H1 (cell line): ENCODE data around the gene MPP4. TPM values are rescaled to one million over a fixed set of nuclear protein-coding genes. Genes with fewer than 3 reads are reported as not detected.

Experiments used
- CTCF ChIA-PET: fragments of 300-600 bp; sonication (Branson Sonifier 250); formaldehyde crosslinking; loops from one replicate; lab custom pipeline; 2021; ENCODE audit not compliant: partially characterized antibody; lab: Charles Lee
- POLR2A ChIA-PET: fragments of 300-600 bp; sonication (Branson Sonifier 250); formaldehyde crosslinking; loops from one replicate; lab custom pipeline; 2021; ENCODE audit warnings: inconsistent platforms; ENCODE audit not compliant: partially characterized antibody; lab: Charles Lee
- DNase-seq, 2 experiments: peaks; one replicate each; pipeline versions ENCODE4 v3.0.0 to v3.0.0-alpha.2; 2010 to 2022; ENCODE audit warnings: low spot score in 2 of 2, low read depth in 1 of 2, mixed read lengths in 1 of 2
- FAIRE-seq: peaks from 2 replicates; lab custom pipeline; 2011; peaks lifted over from hg19 to GRCh38; lab: Jason Lieb, UNC
- H2AFZ ChIP-seq: 2 replicates; pipeline ENCODE4 v1.8.1; 2012; ENCODE audit warnings: low read length, inconsistent platforms
- H2AK5ac ChIP-seq: 2 replicates; pipeline ENCODE4 v1.6.1; 2013; ENCODE audit warnings: low read depth, low read length
- H2BK120ac ChIP-seq: replicated peaks from 2 replicates; pipeline ENCODE3; 2013; ENCODE audit warnings: low read depth, low read length, inconsistent platforms
- H2BK12ac ChIP-seq: 2 replicates; pipeline ENCODE4 v1.6.1; 2013; ENCODE audit warnings: low read depth, low read length
- H2BK15ac ChIP-seq: 2 replicates; pipeline ENCODE4 v1.6.1; 2013; ENCODE audit warnings: low read length
- H2BK20ac ChIP-seq: 2 replicates; pipeline ENCODE4 v1.6.1; 2013; ENCODE audit warnings: low read length
- H2BK5ac ChIP-seq: 2 replicates; pipeline ENCODE4 v1.6.1; 2013; ENCODE audit warnings: low read depth, low read length
- H3K14ac ChIP-seq: 2 replicates; pipeline ENCODE4 v1.6.1; 2013; ENCODE audit warnings: inconsistent platforms; ENCODE audit not compliant: insufficient read length
- H3K18ac ChIP-seq: 2 replicates; pipeline ENCODE4 v1.6.1; 2013; ENCODE audit warnings: low read length; ENCODE audit errors: extremely low read depth
- H3K23ac ChIP-seq: 2 replicates; pipeline ENCODE4 v1.6.1; 2013; ENCODE audit warnings: inconsistent platforms; ENCODE audit not compliant: insufficient read length
- H3K23me2 ChIP-seq: 2 replicates; pipeline ENCODE4 v1.6.1; 2013; ENCODE audit warnings: low read depth, low read length
- H3K27ac ChIP-seq: 2 replicates; pipeline ENCODE4 v1.6.1; 2011; ENCODE audit warnings: low read depth, low read length, inconsistent platforms
- H3K27me3 ChIP-seq, 4 experiments: replicated peaks in 1 of 4; 1 replicate in 1 of 4; 2 replicates in 3 of 4; pipeline versions ENCODE4 v1.6.1 to v1.8.1; 2011 to 2013; ENCODE audit warnings: low read length in 3 of 4, mild to moderate bottlenecking in 3 of 4, inconsistent platforms in 2 of 4, mixed read lengths in 2 of 4, moderate library complexity in 1 of 4; ENCODE audit not compliant: control insufficient read depth in 3 of 4, insufficient read depth in 3 of 4; ENCODE audit errors: extremely low read depth in 1 of 4
- H3K36me3 ChIP-seq, 4 experiments: 2 replicates each; pipeline versions ENCODE4 v1.6.1 to v1.8.1; 2011 to 2013; ENCODE audit warnings: mild to moderate bottlenecking in 4 of 4, low read length in 3 of 4, moderate library complexity in 2 of 4, control low read depth in 1 of 4, inconsistent platforms in 1 of 4; ENCODE audit not compliant: insufficient read depth in 4 of 4, control insufficient read depth in 2 of 4
- H3K4ac ChIP-seq: replicated peaks from 2 replicates; pipeline ENCODE3; 2013; ENCODE audit warnings: low read length, low read depth, mixed read lengths, inconsistent platforms; ENCODE audit not compliant: insufficient read length
- H3K4me1 ChIP-seq, 4 experiments: replicated peaks in 1 of 4; 1 replicate in 1 of 4; 2 replicates in 3 of 4; pipeline versions ENCODE4 v1.6.1 to v1.8.1; 2011 to 2013; ENCODE audit warnings: low read length in 3 of 4, inconsistent platforms in 2 of 4, mixed read lengths in 1 of 4; ENCODE audit not compliant: insufficient read depth in 4 of 4, control insufficient read depth in 3 of 4
- H3K4me2 ChIP-seq, 2 experiments: 2 replicates each; pipeline versions ENCODE4 v1.6.1 to v1.8.1; 2011 to 2013; ENCODE audit warnings: low read depth in 2 of 2, low read length in 2 of 2, control low read depth in 1 of 2, inconsistent platforms in 1 of 2, mild to moderate bottlenecking in 1 of 2; ENCODE audit not compliant: insufficient read depth in 1 of 2
- H3K4me3 ChIP-seq, 4 experiments: fragments of 200-600, 300-600 bp in 1 of 4; sonication (generic), shearing (Covaris generic), sonication (Bioruptor Twin) in 1 of 4; 2 replicates each; pipeline versions ENCODE4 v1.5.1 to v1.8.1; 2011 to 2016; ENCODE audit warnings: low read length in 4 of 4, low read depth in 3 of 4, control low read depth in 2 of 4, inconsistent platforms in 2 of 4, mild to moderate bottlenecking in 2 of 4, mixed read lengths in 1 of 4, moderate library complexity in 1 of 4; ENCODE audit not compliant: insufficient read depth in 2 of 4; ENCODE audit errors: extremely low read depth in 1 of 4
- H3K56ac ChIP-seq: replicated peaks from 2 replicates; pipeline ENCODE3; 2013; ENCODE audit warnings: low read depth, mild to moderate bottlenecking, mixed read lengths, low read length, inconsistent platforms; ENCODE audit not compliant: insufficient read length
- H3K79me1 ChIP-seq: 2 replicates; pipeline ENCODE4 v1.6.1; 2013; ENCODE audit warnings: low read depth, low read length, control low read depth
- H3K79me2 ChIP-seq, 2 experiments: 2 replicates each; pipeline versions ENCODE4 v1.6.1 to v1.8.1; 2012 to 2013; ENCODE audit warnings: low read length in 2 of 2, mild to moderate bottlenecking in 2 of 2, inconsistent platforms in 1 of 2; ENCODE audit not compliant: insufficient read depth in 2 of 2, control insufficient read depth in 1 of 2
- H3K9ac ChIP-seq, 4 experiments: replicated peaks in 1 of 4; 1 replicate in 1 of 4; 2 replicates in 3 of 4; pipeline versions ENCODE4 v1.6.1 to v1.8.1; 2011 to 2013; ENCODE audit warnings: low read depth in 3 of 4, low read length in 3 of 4, control low read depth in 2 of 4, mild to moderate bottlenecking in 2 of 4, moderate library complexity in 2 of 4, inconsistent platforms in 1 of 4; ENCODE audit errors: extremely low read depth in 1 of 4
- H3K9me3 ChIP-seq, 2 experiments: 2 replicates each; pipeline versions ENCODE4 v1.6.1 to v1.8.1; 2012 to 2013; ENCODE audit warnings: mild to moderate bottlenecking in 2 of 2, moderate library complexity in 2 of 2, control low read depth in 1 of 2, inconsistent platforms in 1 of 2, low read depth in 1 of 2, low read length in 1 of 2, mixed read lengths in 1 of 2; ENCODE audit not compliant: insufficient read depth in 2 of 2
- H4K20me1 ChIP-seq, 2 experiments: replicated peaks in 1 of 2; 2 replicates each; pipeline versions ENCODE3 to v1.8.1; 2011 to 2013; ENCODE audit warnings: inconsistent platforms in 2 of 2, low read length in 2 of 2, mild to moderate bottlenecking in 1 of 2; ENCODE audit not compliant: insufficient read depth in 2 of 2, control insufficient read depth in 1 of 2
- H4K5ac ChIP-seq: 2 replicates; pipeline ENCODE4 v1.6.1; 2013; ENCODE audit warnings: low read length, low read depth, mixed read lengths, inconsistent platforms; ENCODE audit not compliant: insufficient read length
- H4K8ac ChIP-seq: 2 replicates; pipeline ENCODE4 v1.8.0; 2013; ENCODE audit warnings: mild to moderate bottlenecking, moderate library complexity, low read length, inconsistent platforms; ENCODE audit not compliant: insufficient read depth; ENCODE audit errors: extremely low read depth
- H4K91ac ChIP-seq: replicated peaks from 2 replicates; pipeline ENCODE3; 2013; ENCODE audit warnings: low read length, mixed read lengths, inconsistent platforms; ENCODE audit not compliant: insufficient read length
- CBX8 ChIP-seq: fragments of 300-800, 300-1000 bp; sonication (generic); IDR thresholded peaks from 2 replicates; pipeline ENCODE4 v1.7.1; 2016; ENCODE audit warnings: low read depth, low read length, borderline replicate concordance
- CEBPB ChIP-seq: IDR thresholded peaks from 2 replicates; pipeline ENCODE4 v1.6.1; 2012; ENCODE audit warnings: low read depth, low read length
- HDAC2 ChIP-seq, 2 experiments: fragments of 300-600 bp in 1 of 2; sonication (generic) in 1 of 2; IDR thresholded peaks; 2 replicates each; pipeline ENCODE4 v1.6.1; 2011 to 2012; ENCODE audit warnings: low read depth in 2 of 2, low read length in 2 of 2, mild to moderate bottlenecking in 2 of 2, moderate library complexity in 2 of 2, borderline replicate concordance in 1 of 2, inconsistent platforms in 1 of 2
- HDAC6 ChIP-seq: IDR thresholded peaks from one replicate; pipeline ENCODE4 v1.7.1; 2012; ENCODE audit warnings: low read depth, mild to moderate bottlenecking, inconsistent platforms, low read length, moderate library complexity
- POU5F1 ChIP-seq: IDR thresholded peaks from 2 replicates; pipeline ENCODE4 v1.6.1; 2011; ENCODE audit warnings: low read depth, mild to moderate bottlenecking, low read length, moderate library complexity
- RFX5 ChIP-seq: IDR thresholded peaks from 2 replicates; pipeline ENCODE4 v1.6.1; 2011; ENCODE audit warnings: low read depth, low read length, improper control_type of control experiment, borderline replicate concordance
- RNF2 ChIP-seq: fragments of 200-900, 300-1000 bp; sonication (generic); IDR thresholded peaks from 2 replicates; pipeline ENCODE4 v1.7.1; 2016; ENCODE audit warnings: borderline replicate concordance, low read depth, mild to moderate bottlenecking, antibody characterized with exemption, low read length; ENCODE audit not compliant: poor library complexity, severe bottlenecking; ENCODE audit errors: missing control alignments
- SP1 ChIP-seq: IDR thresholded peaks from 2 replicates; pipeline ENCODE4 v1.6.1; 2011; ENCODE audit warnings: low read depth, low read length
- SRF ChIP-seq: IDR thresholded peaks from 2 replicates; pipeline ENCODE4 v1.6.1; 2011; ENCODE audit warnings: mild to moderate bottlenecking, low read depth, low read length, moderate library complexity
- ZNF274 ChIP-seq: IDR thresholded peaks from 2 replicates; pipeline ENCODE4 v1.7.0; 2012; ENCODE audit warnings: low read length, borderline replicate concordance; ENCODE audit errors: extremely low read depth
- WGBS, 2 experiments: shearing (Covaris generic) in 1 of 2; methylation state at CpG; one replicate each; pipeline versions ENCODE4 v1.1.6 to v1.1.7; 2013 to 2015; ENCODE audit warnings: low lambda C conversion rate in 2 of 2, mixed read lengths in 2 of 2, inconsistent platforms in 1 of 2, low coverage in 1 of 2, missing lambda C conversion rate in 1 of 2; ENCODE audit not compliant: insufficient replicate concordance in 2 of 2, insufficient coverage in 1 of 2, insufficient read length in 1 of 2; ENCODE audit errors: extremely low coverage in 1 of 2, missing lambda C conversion rate in 1 of 2; 5-methylcytosine and 5-hydroxymethylcytosine counted together
- polyA plus RNA-seq, 7 experiments: library from polyadenylated mRNA; depleted of rRNA in 3 of 7; stranded (reverse) in 5 of 7; unstranded in 2 of 7; fragments of >200 nt in 5 of 7; fragments of 200-250 nt in 2 of 7; gene quantifications; 1 replicate in 5 of 7; 2 replicates in 1 of 7; 4 replicates in 1 of 7; pipeline versions ENCODE4 v1.2.1 to v1.2.3, GENCODE V29; 2011 to 2013; ENCODE audit warnings: missing spikeins in 2 of 7, mixed read lengths in 2 of 7
- total RNA-seq: library from RNA; stranded (reverse); fragmentation: NEBNext Ultra II Directional; extraction: Animal tissue kit (Norgen Biotek cat#: 25700); gene quantifications from 2 replicates; pipeline ENCODE4 v1.2.1, GENCODE V29; 2021
- TF ChIP-seq, protein P1 (sequence below), 3 experiments: IDR thresholded peaks; 1 replicate in 2 of 3; 2 replicates in 1 of 3; pipeline versions ENCODE4 v1.5.1 to v1.6.1; 2011; ENCODE audit warnings: low read length in 3 of 3, mild to moderate bottlenecking in 3 of 3, inconsistent platforms in 2 of 3, low read depth in 1 of 3, moderate library complexity in 1 of 3; ENCODE audit not compliant: insufficient read depth in 1 of 3; ENCODE audit errors: control extremely low read depth in 1 of 3

Gene MPP4
- total and polyA plus RNA-seq, 2 of the 8 experiments (the other 6 are each of a cell fraction or from before 2014, with no cell fraction given) = not detected

DNA sequence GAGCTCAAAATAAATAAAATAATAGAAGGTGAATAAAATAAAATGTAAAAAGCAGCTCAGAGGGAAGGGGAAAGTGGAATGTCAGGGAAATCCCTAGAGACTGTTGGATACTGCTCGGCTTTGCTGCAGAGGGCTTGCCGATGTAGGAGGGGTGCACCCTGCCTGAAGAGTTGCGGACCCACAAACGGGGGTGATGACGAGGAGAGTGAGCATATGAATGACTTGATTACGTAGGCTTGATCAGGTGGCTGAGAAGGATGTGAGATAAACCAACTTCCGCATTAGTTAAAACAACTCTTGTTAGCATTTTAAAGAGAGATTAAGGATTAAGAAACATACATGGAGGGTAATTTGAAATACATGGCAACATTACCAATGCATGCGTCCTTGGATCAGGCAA, 34.1 kb downstream of the MPP4 start:
- no peaks in the 10 kb centered on the region for H3K79me1 ChIP-seq
- no peak overlapping the region for H4K8ac ChIP-seq
- no peak overlapping the region for H2AK5ac ChIP-seq
- H3K36me3 ChIP-seq = no peaks in the 10 kb centered on the region
- CTCF ChIA-PET = interaction anchor here (0.6 to 1.4 kb wide), 3 partner anchors 13 to 16 kb away, joined by 3 to 4 read pairs (median 3); no protein-coding TSS in a partner anchor
- H3K9ac ChIP-seq = no peak overlapping the region
- H3K23ac ChIP-seq = no peak overlapping the region
- no peak overlapping the region for H3K4ac ChIP-seq
- no peak overlapping the region for H2AFZ ChIP-seq
- H3K56ac ChIP-seq = no peak overlapping the region
- H2BK5ac ChIP-seq = no peak overlapping the region
- no peak overlapping the region for H2BK120ac ChIP-seq
- DNase-seq (no peak), FAIRE-seq (no peak)
- no peak overlapping the region for H3K14ac ChIP-seq
- H2BK15ac ChIP-seq = no peak overlapping the region
- POLR2A ChIA-PET = interaction anchor here (0.6 kb wide), 1 partner anchor 574 kb away, joined by 3 read pairs; the partner anchor contains the start of gene SUMO1
- H3K27ac ChIP-seq = no peak overlapping the region
- no peak overlapping the region for H3K18ac ChIP-seq
- no peaks in the 10 kb centered on the region for H3K27me3 ChIP-seq
- WGBS, 2 experiments = 81% methylated on average over 8 of the region's 8 CpGs; no CpG with 5 or more reads in 1 of the 2 experiments
- no peak overlapping the region for H3K4me3 ChIP-seq
- H2BK12ac ChIP-seq = no peak overlapping the region
- no peaks in the 10 kb centered on the region for H3K79me2 ChIP-seq
- no peak overlapping the region for H3K4me2 ChIP-seq
- no peaks in the 10 kb centered on the region for H4K20me1 ChIP-seq
- H3K9me3 ChIP-seq = no peaks in the 10 kb centered on the region
- H4K91ac ChIP-seq = no peak overlapping the region
- no peaks in the 10 kb centered on the region for H3K4me1 ChIP-seq
- no peak overlapping the region for H4K5ac ChIP-seq
- no peak overlapping the region for H2BK20ac ChIP-seq
- H3K23me2 ChIP-seq = no peaks in the 10 kb centered on the region
- no peak for TF ChIP-seq POU5F1
- no peak for TF ChIP-seq CEBPB
- no peak for TF ChIP-seq ZNF274
- no peak for TF ChIP-seq HDAC6
- TF ChIP-seq SP1 = no peak
- no peak for TF ChIP-seq RFX5
- TF ChIP-seq, protein P1, sequence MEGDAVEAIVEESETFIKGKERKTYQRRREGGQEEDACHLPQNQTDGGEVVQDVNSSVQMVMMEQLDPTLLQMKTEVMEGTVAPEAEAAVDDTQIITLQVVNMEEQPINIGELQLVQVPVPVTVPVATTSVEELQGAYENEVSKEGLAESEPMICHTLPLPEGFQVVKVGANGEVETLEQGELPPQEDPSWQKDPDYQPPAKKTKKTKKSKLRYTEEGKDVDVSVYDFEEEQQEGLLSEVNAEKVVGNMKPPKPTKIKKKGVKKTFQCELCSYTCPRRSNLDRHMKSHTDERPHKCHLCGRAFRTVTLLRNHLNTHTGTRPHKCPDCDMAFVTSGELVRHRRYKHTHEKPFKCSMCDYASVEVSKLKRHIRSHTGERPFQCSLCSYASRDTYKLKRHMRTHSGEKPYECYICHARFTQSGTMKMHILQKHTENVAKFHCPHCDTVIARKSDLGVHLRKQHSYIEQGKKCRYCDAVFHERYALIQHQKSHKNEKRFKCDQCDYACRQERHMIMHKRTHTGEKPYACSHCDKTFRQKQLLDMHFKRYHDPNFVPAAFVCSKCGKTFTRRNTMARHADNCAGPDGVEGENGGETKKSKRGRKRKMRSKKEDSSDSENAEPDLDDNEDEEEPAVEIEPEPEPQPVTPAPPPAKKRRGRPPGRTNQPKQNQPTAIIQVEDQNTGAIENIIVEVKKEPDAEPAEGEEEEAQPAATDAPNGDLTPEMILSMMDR (IDR thresholded peaks at IDR 0.05; ENCODE audit: control extremely low read depth in 1 of 3, insufficient read depth in 1 of 3, low read depth in 1 of 3, low read length in 3 of 3) = no peak
- no peak for TF ChIP-seq CBX8
- no peak for TF ChIP-seq HDAC2 (IDR thresholded peaks at IDR 0.05; ENCODE audit: borderline replicate concordance in 1 of 2, low read depth in 2 of 2, low read length in 2 of 2)
- TF ChIP-seq SRF = no peak
- TF ChIP-seq RNF2 = no peak
